Prostate gland (tissue), 2 donors: ENCODE results near the gene HYAL2. TPM values are rescaled to one million over a fixed set of nuclear protein-coding genes. Genes with fewer than 3 reads are reported as not detected.

Experiments used
- DNase-seq: peaks from one replicate; pipeline ENCODE4 v3.0.0-alpha.2; 2019; ENCODE audit warnings: low spot score
- H3K27ac ChIP-seq, 2 donors: fragments of 200-600 bp; sonication (generic); 2 replicates each; pipeline ENCODE4 v1.5.1; 2017 to 2019
- H3K27me3 ChIP-seq: fragments of 200-600 bp; sonication (generic); replicated peaks from 2 replicates; pipeline ENCODE4 v1.5.1; 2019; ENCODE audit not compliant: insufficient read depth
- H3K36me3 ChIP-seq, 2 donors: fragments of 200-600 bp; sonication (generic); 1 replicate in 1 of 2; 2 replicates in 1 of 2; pipeline versions ENCODE4 v1.5.1 to v1.8.1; 2017 to 2019
- H3K4me1 ChIP-seq: fragments of 200-600 bp; sonication (generic); replicated peaks from 2 replicates; pipeline ENCODE4 v1.5.1; 2019
- H3K4me3 ChIP-seq, 2 donors: fragments of 200-600 bp; sonication (generic); 2 replicates each; pipeline ENCODE4 v1.5.1; 2017 to 2019
- H3K9me3 ChIP-seq: fragments of 200-600 bp; sonication (generic); 2 replicates; pipeline ENCODE4 v1.5.1; 2017
- CTCF ChIP-seq, 4 experiments: fragments of 200-600 bp in 2 of 4; fragments of 450-650 bp in 2 of 4; sonication (generic) in 2 of 4; IDR thresholded peaks; 1 replicate in 3 of 4; 2 replicates in 1 of 4; pipeline ENCODE4 v1.5.1; 2016 to 2019; ENCODE audit warnings: antibody characterized with exemption in 4 of 4, mild to moderate bottlenecking in 2 of 4, moderate library complexity in 2 of 4
- POLR2A ChIP-seq: fragments of 450-650 bp; IDR thresholded peaks from one replicate; pipeline ENCODE4 v1.6.1; 2016; ENCODE audit warnings: antibody characterized with exemption, mild to moderate bottlenecking
- POLR2AphosphoS5 ChIP-seq: sonication (generic); formaldehyde crosslinking; IDR thresholded peaks from one replicate; pipeline ENCODE4 v1.6.1; 2017; ENCODE audit warnings: antibody characterized with exemption
- WGBS: methylation state at CpG from one replicate; pipeline ENCODE4 v1.1.5; 2018; 5-methylcytosine and 5-hydroxymethylcytosine counted together
- intact Hi-C: fragments of 100-400 bp; cut with DNase I; formaldehyde crosslinking; loops from one replicate; pipeline ENCODE4 v1.14.2; 2022
- total RNA-seq, 2 donors: library from RNA; depleted of rRNA; stranded (reverse); fragments of >200 nt; gene quantifications; one replicate each; pipeline ENCODE4 v1.1.0, GENCODE V29; 2016

HYAL2 gene
- total RNA-seq, 2 donors from 2014 or later: 76.1 to 131 TPM

GRCh38 chr3:50323092-50323600 is 601 bp upstream of the HYAL2 start:
- no peaks in the 10 kb centered on the region for H3K9me3 ChIP-seq
- no peak overlapping the region for H3K4me3 ChIP-seq
- DNase-seq: no peak
- H3K27ac ChIP-seq: peak overlapping the region; percentile 88 to 95
- intact Hi-C loops: loop anchor here (2.0 to 5.0 kb wide), 2 partner anchors 62 to 86 kb away; partner anchors contain the start of gene GNAI2
- H3K36me3 ChIP-seq: no peaks in the 10 kb centered on the region
- no peak for TF ChIP-seq POLR2A
- no peak for TF ChIP-seq POLR2AphosphoS5
- no peaks in the 10 kb centered on the region for H3K27me3 ChIP-seq
- H3K4me1 ChIP-seq: peaks cover 20% of the 10 kb centered on the region
- 39% methylated on average over 4 of the region's 4 CpGs for WGBS

GRCh38 chr3:50322115-50322385 is 495 bp downstream of the HYAL2 start:
- H3K4me1 ChIP-seq: peaks cover 26% of the 10 kb centered on the region
- TF ChIP-seq POLR2A (no peak), POLR2AphosphoS5 (no peak), CTCF (IDR thresholded peaks at IDR 0.05) (no peak)
- no peaks in the 10 kb centered on the region for H3K9me3 ChIP-seq
- H3K27ac ChIP-seq: peak overlapping the region; percentile 88 to 95
- intact Hi-C loops: loop anchor here (2.0 to 5.0 kb wide), 2 partner anchors 61 to 85 kb away; partner anchors contain the start of gene GNAI2
- peak overlapping the region; percentile 48 to 68 for H3K4me3 ChIP-seq
- H3K27me3 ChIP-seq: no peaks in the 10 kb centered on the region
- WGBS: 20% methylated on average over 9 of the region's 14 CpGs
- H3K36me3 ChIP-seq: no peaks in the 10 kb centered on the region
- no peak for DNase-seq

- Histone ChIP-seq H3K36me3 (no peaks in the 10 kb centered on the region), H3K9me3 (no peaks in the 10 kb centered on the region), H3K4me3 (peak overlapping the region; percentile 48 to 68), H3K27ac (peak overlapping the region; percentile 88 to 95), H3K4me1 (peaks cover 27% of the 10 kb centered on the region), H3K27me3 (no peaks in the 10 kb centered on the region)
- WGBS: 2% methylated on average over 45 of the region's 59 CpGs
- intact Hi-C loops: loop anchor here (2.0 to 5.0 kb wide), 2 partner anchors 61 to 84 kb away; partner anchors contain the start of gene GNAI2
- peak; percentile 84 for DNase-seq
- no peak for TF ChIP-seq POLR2A
- TF ChIP-seq CTCF (IDR thresholded peaks at IDR 0.05): peak in 2 of 4 experiments; percentile 21 to 66
- TF ChIP-seq POLR2AphosphoS5: peak; percentile 73
Observed at GRCh38 chr3:50321336-50322114, 1.0 kb downstream of the HYAL2 start.

- no peaks in the 10 kb centered on the region for H3K9me3 ChIP-seq
- peak; percentile 82 for DNase-seq
- WGBS: under 1% methylated on average over 15 of the region's 45 CpGs
Observed at GRCh38 chr3:50320853-50321335, 1.7 kb downstream of the HYAL2 start.

More at GRCh38 chr3:50320853-50321335, 1.7 kb downstream of the HYAL2 start:
- peaks cover 27% of the 10 kb centered on the region for H3K4me1 ChIP-seq
- intact Hi-C loops: loop anchor here (5.0 kb wide), 1 partner anchor 84 kb away; the partner anchor contains the start of gene GNAI2
- TF ChIP-seq POLR2A (peak; percentile 86), CTCF (IDR thresholded peaks at IDR 0.05) (peak in 1 of 4 experiments; percentile 22), POLR2AphosphoS5 (no peak)
- H3K27ac ChIP-seq: peak overlapping the region; percentile 88 to 95
- peak overlapping the region; percentile 48 to 68 for H3K4me3 ChIP-seq
- H3K27me3 ChIP-seq: no peaks in the 10 kb centered on the region
- H3K36me3 ChIP-seq: no peaks in the 10 kb centered on the region
